Esophagus squamous epithelium (tissue), 5 donors: ENCODE measurements around the gene SRPX. TPM values are rescaled to one million over a fixed set of nuclear protein-coding genes. Genes with fewer than 3 reads are reported as not detected.

Source experiments
- DNase-seq: peaks from one replicate; lab custom pipeline; 2025; lab: John Stamatoyannopoulos, UW
- H3K27ac ChIP-seq, 4 donors: fragments of 200-600 bp; sonication (generic); one replicate each; pipeline ENCODE4 v1.5.1; 2016 to 2019; ENCODE audit warnings: mild to moderate bottlenecking in 1 of 4
- H3K27me3 ChIP-seq, 4 donors: fragments of 200-600 bp; sonication (generic); 1 replicate in 3 of 4; 2 replicates in 1 of 4; pipeline versions ENCODE4 v1.5.1 to v1.6.0; 2017 to 2021; ENCODE audit warnings: antibody characterized with exemption in 1 of 4
- H3K36me3 ChIP-seq, 3 donors: fragments of 200-600 bp; sonication (generic); one replicate each; pipeline ENCODE4 v1.5.1; 2016 to 2019
- H3K4me1 ChIP-seq, 3 donors: fragments of 200-600 bp; sonication (generic); one replicate each; pipeline ENCODE4 v1.5.1; 2017 to 2019
- H3K4me3 ChIP-seq, 4 donors: fragments of 200-600 bp; sonication (generic); 1 replicate in 3 of 4; 2 replicates in 1 of 4; pipeline ENCODE4 v1.5.1; 2016 to 2019; ENCODE audit warnings: mild to moderate bottlenecking in 2 of 4, moderate library complexity in 1 of 4
- H3K9me3 ChIP-seq, 3 donors: fragments of 200-600 bp; sonication (generic); one replicate each; pipeline ENCODE4 v1.5.1; 2016 to 2019
- CTCF ChIP-seq, 6 experiments: fragments of 450-650 bp in 4 of 6; fragments of 200-600 bp in 2 of 6; sonication (generic) in 2 of 6; IDR thresholded peaks; one replicate each; pipeline ENCODE4 v1.5.1; 2016 to 2019; ENCODE audit warnings: antibody characterized with exemption in 6 of 6, mild to moderate bottlenecking in 4 of 6, moderate library complexity in 4 of 6
- POLR2A ChIP-seq, 4 donors: fragments of 450-650 bp; IDR thresholded peaks; one replicate each; pipeline ENCODE4 v1.6.1; 2017; ENCODE audit warnings: antibody characterized with exemption in 4 of 4, mild to moderate bottlenecking in 4 of 4, moderate library complexity in 3 of 4
- WGBS, 2 donors: methylation state at CpG; one replicate each; pipeline ENCODE4 v1.1.5; 2018; 5-methylcytosine and 5-hydroxymethylcytosine counted together
- intact Hi-C: fragments of 100-400 bp; cut with DNase I; formaldehyde crosslinking; loops from one replicate; pipeline ENCODE4 v1.15.0; 2022
- total RNA-seq, 4 donors: library from RNA; depleted of rRNA; stranded (reverse); fragments of >200 nt; gene quantifications; one replicate each; pipeline ENCODE4 v1.1.0, GENCODE V29; 2016
- donor health status: DM: yes; HTN: yes; CAD: no.

Gene SRPX
- total RNA-seq, 4 donors from 2014 or later: 0.99 to 88.1 (median 16.0) TPM

DNA sequence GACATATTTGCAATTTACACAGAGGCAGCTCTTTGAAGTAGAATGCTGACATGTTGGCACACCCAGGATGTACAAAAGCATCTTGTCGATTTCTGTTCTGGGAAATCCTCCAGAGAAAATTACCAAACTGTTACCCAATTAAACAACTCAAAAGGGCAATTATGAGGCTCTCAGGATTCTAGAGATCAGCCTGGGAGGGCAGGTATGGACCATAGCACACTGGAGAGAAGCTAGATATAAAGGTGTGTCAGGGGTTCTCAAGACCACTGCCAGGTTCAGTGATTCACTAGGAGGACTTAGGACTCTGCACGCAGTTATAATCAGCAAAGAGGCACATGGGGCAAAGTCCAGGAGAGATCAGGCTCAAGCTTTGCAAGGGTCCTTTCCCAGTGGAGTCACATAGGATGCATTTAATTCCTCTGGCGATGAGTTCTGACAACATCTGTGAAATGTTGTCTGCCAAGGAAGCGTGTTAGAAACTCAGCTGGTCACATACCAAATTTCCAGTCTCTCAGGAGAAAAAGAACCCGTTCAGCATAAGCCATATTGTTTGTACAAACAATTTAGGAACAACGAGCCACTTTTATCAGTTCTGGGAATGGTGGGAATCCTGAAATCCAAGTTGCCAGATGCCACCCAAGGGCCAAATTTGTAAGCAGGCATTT, 113.5 kb downstream of the SRPX start:
- Histone ChIP-seq H3K27ac (no peak overlapping the region), H3K36me3 (no peaks in the 10 kb centered on the region), H3K27me3 (no peaks in the 10 kb centered on the region), H3K4me3 (no peak overlapping the region), H3K9me3 (no peaks in the 10 kb centered on the region), H3K4me1 (peaks cover 0 to 6% (median 0%) of the 10 kb centered on the region in 3 donors)
- DNase-seq: no peak
- intact Hi-C loops: no loop called here
- 28 to 47% methylated on average over 2 to 6 of the region's 6 CpGs for WGBS, 2 donors
- TF ChIP-seq CTCF (IDR thresholded peaks at IDR 0.05): no peak
- no peak for TF ChIP-seq POLR2A (IDR thresholded peaks at IDR 0.05)

- peaks cover 0 to 6% (median 0%) of the 10 kb centered on the region in 3 donors for H3K4me1 ChIP-seq
- 73 to 76% methylated on average over 2 to 6 of the region's 6 CpGs for WGBS, 2 donors
- no peaks in the 10 kb centered on the region for H3K27me3 ChIP-seq
- TF ChIP-seq POLR2A (IDR thresholded peaks at IDR 0.05) (no peak), CTCF (IDR thresholded peaks at IDR 0.05) (no peak)
- no peak overlapping the region for H3K27ac ChIP-seq
- H3K4me3 ChIP-seq: no peak overlapping the region
- intact Hi-C loops: no loop called here
- no peaks in the 10 kb centered on the region for H3K36me3 ChIP-seq
- no peaks in the 10 kb centered on the region for H3K9me3 ChIP-seq
- no peak for DNase-seq
Measured at GRCh38 chrX:38105216-38105725, 115.4 kb downstream of the SRPX start.

DNA sequence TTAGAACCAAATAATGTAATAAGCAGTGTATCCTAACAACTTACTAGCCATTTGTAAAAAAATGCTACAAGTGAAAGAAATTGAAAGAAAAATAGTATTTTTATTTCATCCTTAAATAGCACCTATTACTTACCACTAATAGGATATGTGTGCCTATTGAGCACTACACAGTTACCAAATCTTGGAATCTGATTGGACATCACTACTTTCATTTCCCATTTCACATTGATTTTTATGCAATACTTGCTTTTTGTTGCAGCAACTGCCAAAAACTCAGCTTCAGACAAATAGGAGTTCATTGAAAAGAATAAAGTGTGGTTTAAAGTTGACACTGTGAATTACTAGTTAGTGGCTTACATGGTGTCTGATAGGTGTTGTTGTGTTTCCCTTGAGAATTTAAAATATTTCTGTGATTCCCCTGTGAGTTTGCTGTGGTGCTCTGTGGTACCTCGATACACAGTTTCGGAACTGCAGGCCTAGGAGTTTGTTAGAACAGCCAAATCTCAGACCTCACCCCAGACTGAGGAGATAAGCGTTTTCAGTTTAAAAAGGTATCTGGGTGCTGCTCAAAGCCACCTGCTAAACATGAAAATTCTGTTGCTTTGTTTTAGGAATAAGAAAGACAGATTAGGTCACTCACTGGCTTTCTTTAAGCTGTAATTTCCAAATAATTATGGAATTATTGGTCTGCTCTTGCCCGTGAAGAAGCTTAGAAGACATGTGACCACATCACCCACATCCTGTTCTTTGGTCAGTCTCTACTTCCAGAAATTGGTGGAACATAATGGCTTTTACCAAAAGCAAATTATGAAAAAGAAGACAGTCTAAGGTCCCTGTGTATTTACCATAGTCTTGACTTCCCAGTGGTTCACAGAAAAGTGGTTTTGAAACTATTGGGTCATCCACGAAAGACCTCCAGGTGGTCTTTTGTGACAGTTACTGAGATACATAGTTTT, 116.5 kb downstream of the SRPX start:
- Histone ChIP-seq H3K27me3 (no peaks in the 10 kb centered on the region), H3K4me1 (peaks cover 0 to 6% (median 0%) of the 10 kb centered on the region in 3 donors), H3K27ac (no peak overlapping the region), H3K9me3 (no peaks in the 10 kb centered on the region), H3K4me3 (no peak overlapping the region), H3K36me3 (no peaks in the 10 kb centered on the region)
- intact Hi-C loops: no loop called here
- TF ChIP-seq CTCF (IDR thresholded peaks at IDR 0.05) (no peak), POLR2A (IDR thresholded peaks at IDR 0.05) (no peak)
- no peak for DNase-seq
- WGBS, 2 donors: 78 to 84% methylated on average over 5 of the region's 5 CpGs

DNA sequence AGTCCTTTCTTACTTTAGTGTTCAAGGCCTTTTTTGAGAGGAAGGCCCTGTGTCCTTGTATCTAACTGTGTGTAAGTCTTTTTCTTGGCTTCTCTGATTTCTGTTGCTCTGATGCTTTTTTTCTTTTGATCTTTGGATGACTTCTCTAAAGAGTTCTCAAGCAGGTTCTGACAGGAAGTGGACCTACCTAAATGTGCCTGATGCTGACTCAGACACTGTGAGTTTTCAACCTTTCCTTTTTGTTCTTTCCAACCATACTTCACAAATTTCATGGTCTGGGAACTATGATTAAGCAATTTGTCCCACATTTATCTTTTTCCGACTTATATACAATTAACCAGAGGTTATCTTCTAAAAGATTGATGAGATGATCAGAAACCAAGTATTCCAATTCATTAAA, 117.8 kb downstream of the SRPX start:
- Histone ChIP-seq H3K9me3 (no peaks in the 10 kb centered on the region), H3K36me3 (no peaks in the 10 kb centered on the region), H3K4me3 (no peak overlapping the region), H3K27me3 (no peaks in the 10 kb centered on the region), H3K27ac (peak overlapping the region in 2 of 4 donors; percentile 26 to 33), H3K4me1 (peaks cover 0 to 6% (median 0%) of the 10 kb centered on the region in 3 donors)
- DNase-seq: no peak
- intact Hi-C loops: no loop called here
- no peak for TF ChIP-seq POLR2A (IDR thresholded peaks at IDR 0.05)
- no peak for TF ChIP-seq CTCF (IDR thresholded peaks at IDR 0.05)
- 29 to 57% methylated on average over 1 of the region's 1 CpG for WGBS, 2 donors
